Gastroesophageal sphincter (tissue), 3 donors: Measurements from ENCODE around the gene PATL1.

Source experiments
- CTCF ChIP-seq, 4 experiments: fragments of 200-600 bp in 2 of 4; fragments of 450-650 bp in 2 of 4; sonication (generic) in 1 of 4; IDR thresholded peaks; one replicate each; pipeline ENCODE4 v1.5.1; 2017 to 2019; ENCODE audit warnings: antibody characterized with exemption in 4 of 4, mild to moderate bottlenecking in 2 of 4, moderate library complexity in 2 of 4
- POLR2A ChIP-seq, 2 donors: fragments of 450-650 bp; IDR thresholded peaks; one replicate each; pipeline ENCODE4 v1.6.1; 2017; ENCODE audit warnings: antibody characterized with exemption in 2 of 2, mild to moderate bottlenecking in 2 of 2, moderate library complexity in 1 of 2

GRCh38 chr11:59659981-59660380, 8.9 kb downstream of the PATL1 start:
- no peak for TF ChIP-seq CTCF (IDR thresholded peaks at IDR 0.05)
- no peak for TF ChIP-seq POLR2A (IDR thresholded peaks at IDR 0.05)
